Measurements from ENCODE around the gene SYT12. TPM values are rescaled to one million over a fixed set of nuclear protein-coding genes. Genes with fewer than 3 reads are reported as not detected.

The SYT12 gene
- 0.46 TPM for polyA plus RNA-seq (2012; ENCODE audit: low read depth, missing spikeins)

GRCh38 chr11:67022961-67023956, at the start of gene SYT12:
TSS of gene SYT12 (plus strand) at chr11:67023134. CDS start at chr11:67030145, 7,011 bp downstream.
- TF ChIP-seq POLR2A (IDR thresholded peaks at IDR 0.05; ENCODE audit: low read depth, low read length) (no peak), PAX5 (IDR thresholded peaks at IDR 0.05; ENCODE audit: insufficient read depth, low read length, severe bottlenecking) (no peak), POU2F2 (IDR thresholded peaks at IDR 0.05; ENCODE audit: low read depth, low read length) (no peak), TAF1 (IDR thresholded peaks at IDR 0.05; ENCODE audit: low read depth, low read length) (no peak)
- FAIRE-seq, result peak; percentile 76
- DNase-seq (ENCODE audit: insufficient read length, low spot score), result peak; percentile 38

GRCh38 chr11:66973956-66974580, 48.9 kb upstream of the SYT12 start:
- TF ChIP-seq POLR2AphosphoS5 (IDR thresholded peaks at IDR 0.05; ENCODE audit: low read depth, low read length) (no peak), SPI1 (IDR thresholded peaks at IDR 0.05; ENCODE audit: low read depth, low read length) (no peak), TAF1 (IDR thresholded peaks at IDR 0.05; ENCODE audit: low read depth, low read length) (no peak), PAX5 (IDR thresholded peaks at IDR 0.05; ENCODE audit: insufficient read depth, low read length, severe bottlenecking) (no peak), POU2F2 (IDR thresholded peaks at IDR 0.05; ENCODE audit: low read depth, low read length) (no peak), POLR2A (IDR thresholded peaks at IDR 0.05; ENCODE audit: low read depth, low read length) (no peak)
- FAIRE-seq, result no peak
- no peak for DNase-seq (ENCODE audit: insufficient read length, low spot score)

GRCh38 chr11:66974724-66975404, 48.1 kb upstream of the SYT12 start, which contains the start of gene C11orf86:
TSS of gene C11orf86 (plus strand) at chr11:66975304. CDS start at chr11:66975363, 59 bp downstream.
- no peak for DNase-seq (ENCODE audit: insufficient read length, low spot score)
- no peak for FAIRE-seq
- TF ChIP-seq SPI1 (IDR thresholded peaks at IDR 0.05; ENCODE audit: low read depth, low read length), result no peak
- no peak for TF ChIP-seq PAX5 (IDR thresholded peaks at IDR 0.05; ENCODE audit: insufficient read depth, low read length, severe bottlenecking)
- no peak for TF ChIP-seq POLR2A (IDR thresholded peaks at IDR 0.05; ENCODE audit: low read depth, low read length)
- TF ChIP-seq POU2F2 (IDR thresholded peaks at IDR 0.05; ENCODE audit: low read depth, low read length), result no peak
- no peak for TF ChIP-seq TAF1 (IDR thresholded peaks at IDR 0.05; ENCODE audit: low read depth, low read length)
- no peak for TF ChIP-seq POLR2AphosphoS5 (IDR thresholded peaks at IDR 0.05; ENCODE audit: low read depth, low read length)

GRCh38 chr11:66975405-66976027, 47.4 kb upstream of the SYT12 start:
- no peak for DNase-seq (ENCODE audit: insufficient read length, low spot score)
- TF ChIP-seq POLR2AphosphoS5 (IDR thresholded peaks at IDR 0.05; ENCODE audit: low read depth, low read length), result no peak
- TF ChIP-seq SPI1 (IDR thresholded peaks at IDR 0.05; ENCODE audit: low read depth, low read length), result no peak
- TF ChIP-seq POU2F2 (IDR thresholded peaks at IDR 0.05; ENCODE audit: low read depth, low read length), result no peak
- FAIRE-seq, result no peak

GRCh38 chr11:66976028-66976467, 46.9 kb upstream of the SYT12 start:
- TF ChIP-seq SPI1 (IDR thresholded peaks at IDR 0.05; ENCODE audit: low read depth, low read length), result no peak
- no peak for TF ChIP-seq PAX5 (IDR thresholded peaks at IDR 0.05; ENCODE audit: insufficient read depth, low read length, severe bottlenecking)
- no peak for TF ChIP-seq TAF1 (IDR thresholded peaks at IDR 0.05; ENCODE audit: low read depth, low read length)
- TF ChIP-seq POU2F2 (IDR thresholded peaks at IDR 0.05; ENCODE audit: low read depth, low read length), result no peak
- no peak for TF ChIP-seq POLR2AphosphoS5 (IDR thresholded peaks at IDR 0.05; ENCODE audit: low read depth, low read length)
- TF ChIP-seq POLR2A (IDR thresholded peaks at IDR 0.05; ENCODE audit: low read depth, low read length), result no peak
- no peak for FAIRE-seq
- peak; percentile 48 for DNase-seq (ENCODE audit: insufficient read length, low spot score)

GRCh38 chr11:66976925-66977324, 46.0 kb upstream of the SYT12 start:
- TF ChIP-seq POU2F2 (IDR thresholded peaks at IDR 0.05; ENCODE audit: low read depth, low read length), result no peak
- TF ChIP-seq TAF1 (IDR thresholded peaks at IDR 0.05; ENCODE audit: low read depth, low read length), result no peak
- no peak for TF ChIP-seq PAX5 (IDR thresholded peaks at IDR 0.05; ENCODE audit: insufficient read depth, low read length, severe bottlenecking)
- no peak for TF ChIP-seq POLR2AphosphoS5 (IDR thresholded peaks at IDR 0.05; ENCODE audit: low read depth, low read length)
- TF ChIP-seq POLR2A (IDR thresholded peaks at IDR 0.05; ENCODE audit: low read depth, low read length), result no peak
- TF ChIP-seq SPI1 (IDR thresholded peaks at IDR 0.05; ENCODE audit: low read depth, low read length), result no peak
- no peak for DNase-seq (ENCODE audit: insufficient read length, low spot score)
- FAIRE-seq, result no peak

GRCh38 chr11:66978229-66978628, 44.7 kb upstream of the SYT12 start:
- FAIRE-seq (no peak), DNase-seq (ENCODE audit: insufficient read length, low spot score) (no peak)
- TF ChIP-seq SPI1 (IDR thresholded peaks at IDR 0.05; ENCODE audit: low read depth, low read length) (no peak), PAX5 (IDR thresholded peaks at IDR 0.05; ENCODE audit: insufficient read depth, low read length, severe bottlenecking) (no peak), POLR2A (IDR thresholded peaks at IDR 0.05; ENCODE audit: low read depth, low read length) (no peak)

GRCh38 chr11:66978717-66979116, 44.2 kb upstream of the SYT12 start:
- TF ChIP-seq POU2F2 (IDR thresholded peaks at IDR 0.05; ENCODE audit: low read depth, low read length), result no peak
- no peak for TF ChIP-seq SPI1 (IDR thresholded peaks at IDR 0.05; ENCODE audit: low read depth, low read length)
- no peak for TF ChIP-seq POLR2A (IDR thresholded peaks at IDR 0.05; ENCODE audit: low read depth, low read length)
- DNase-seq (ENCODE audit: insufficient read length, low spot score) (no peak), FAIRE-seq (no peak)

All from GM12891 (cell line).